Osteocyte (in vitro differentiated cells): ENCODE data around the gene ARHGAP28. TPM values are rescaled to one million over a fixed set of nuclear protein-coding genes. Genes with fewer than 3 reads are reported as not detected.

Source experiments
- DNase-seq: peaks from one replicate; pipeline ENCODE4 v3.0.0; 2021; ENCODE audit warnings: mixed read lengths; ENCODE audit not compliant: unreplicated experiment; ENCODE audit errors: extremely low spot score
- H3K27ac Mint-ChIP-seq: one replicate; pipeline ENCODE4 v1.8.0; 2021; ENCODE audit warnings: mild to moderate bottlenecking, mixed read lengths; ENCODE audit not compliant: unreplicated experiment
- H3K27me3 Mint-ChIP-seq: one replicate; pipeline ENCODE4 v1.8.0; 2021; ENCODE audit warnings: mixed read lengths; ENCODE audit not compliant: unreplicated experiment
- H3K36me3 Mint-ChIP-seq: one replicate; pipeline ENCODE4 v1.8.0; 2021; ENCODE audit warnings: mixed read lengths; ENCODE audit not compliant: unreplicated experiment
- H3K4me1 Mint-ChIP-seq: one replicate; pipeline ENCODE4 v1.8.0; 2021; ENCODE audit warnings: mixed read lengths; ENCODE audit not compliant: unreplicated experiment
- H3K4me3 Mint-ChIP-seq: one replicate; pipeline ENCODE4 v1.8.0; 2021; ENCODE audit warnings: mild to moderate bottlenecking, moderate library complexity, mixed read lengths; ENCODE audit not compliant: unreplicated experiment
- H3K9me3 Mint-ChIP-seq: one replicate; pipeline ENCODE4 v1.8.0; 2021; ENCODE audit warnings: mixed read lengths; ENCODE audit not compliant: unreplicated experiment
- CTCF ChIP-seq: fragments of 200-600 bp; sonication (generic); IDR thresholded peaks from 2 replicates; pipeline ENCODE4 v1.5.0; 2021; ENCODE audit warnings: antibody characterized with exemption, mild to moderate bottlenecking, moderate library complexity
- total RNA-seq: library from RNA; stranded (reverse); gene quantifications from 2 replicates; pipeline ENCODE4 v1.2.1, GENCODE V29; 2021

Gene ARHGAP28
- total RNA-seq, 1 donor from 2014 or later: 18.1 TPM

GRCh38 chr18:6741232-6741663 lies 11.7 kb downstream of the ARHGAP28 start:
- Mint-ChIP-seq H3K4me1 (peaks cover 68% of the 10 kb centered on the region), H3K4me3 (no peak overlapping the region), H3K27ac (peak overlapping the region; percentile 97), H3K36me3 (peaks cover 13% of the 10 kb centered on the region), H3K27me3 (peaks cover 5% of the 10 kb centered on the region), H3K9me3 (no peaks in the 10 kb centered on the region)
- DNase-seq: no peak
- TF ChIP-seq CTCF: no peak

GRCh38 chr18:6741786-6742185 lies 12.3 kb downstream of the ARHGAP28 start:
- Mint-ChIP-seq H3K36me3 (peaks cover 13% of the 10 kb centered on the region), H3K27ac (peak overlapping the region; percentile 97), H3K9me3 (no peaks in the 10 kb centered on the region), H3K4me1 (peaks cover 71% of the 10 kb centered on the region), H3K4me3 (no peak overlapping the region), H3K27me3 (peaks cover 5% of the 10 kb centered on the region)
- no peak for DNase-seq
- TF ChIP-seq CTCF: no peak

GRCh38 chr18:6743999-6744398 lies 14.5 kb downstream of the ARHGAP28 start:
- Mint-ChIP-seq H3K4me1 (peaks cover 75% of the 10 kb centered on the region), H3K9me3 (no peaks in the 10 kb centered on the region), H3K27ac (no peak overlapping the region), H3K4me3 (no peak overlapping the region), H3K27me3 (peaks cover 5% of the 10 kb centered on the region), H3K36me3 (peaks cover 14% of the 10 kb centered on the region)
- no peak for TF ChIP-seq CTCF
- no peak for DNase-seq

GRCh38 chr18:6744816-6745455 lies 15.4 kb downstream of the ARHGAP28 start:
- no peak for DNase-seq
- H3K4me3 Mint-ChIP-seq: no peak overlapping the region
- H3K36me3 Mint-ChIP-seq: peaks cover 16% of the 10 kb centered on the region
- peaks cover 5% of the 10 kb centered on the region for H3K27me3 Mint-ChIP-seq
- no peak overlapping the region for H3K27ac Mint-ChIP-seq
- TF ChIP-seq CTCF: no peak
- H3K4me1 Mint-ChIP-seq: peaks cover 80% of the 10 kb centered on the region
- H3K9me3 Mint-ChIP-seq: no peaks in the 10 kb centered on the region

GRCh38 chr18:6745504-6746031 lies 16.1 kb downstream of the ARHGAP28 start:
- H3K36me3 Mint-ChIP-seq: peaks cover 16% of the 10 kb centered on the region
- H3K4me3 Mint-ChIP-seq: peak overlapping the region; percentile 4
- no peaks in the 10 kb centered on the region for H3K9me3 Mint-ChIP-seq
- no peak for TF ChIP-seq CTCF
- H3K27me3 Mint-ChIP-seq: peaks cover 5% of the 10 kb centered on the region
- no peak overlapping the region for H3K27ac Mint-ChIP-seq
- H3K4me1 Mint-ChIP-seq: peaks cover 74% of the 10 kb centered on the region
- DNase-seq: no peak
